ENCODE measurements around the gene CCNK.

The CCNK gene

DNA sequence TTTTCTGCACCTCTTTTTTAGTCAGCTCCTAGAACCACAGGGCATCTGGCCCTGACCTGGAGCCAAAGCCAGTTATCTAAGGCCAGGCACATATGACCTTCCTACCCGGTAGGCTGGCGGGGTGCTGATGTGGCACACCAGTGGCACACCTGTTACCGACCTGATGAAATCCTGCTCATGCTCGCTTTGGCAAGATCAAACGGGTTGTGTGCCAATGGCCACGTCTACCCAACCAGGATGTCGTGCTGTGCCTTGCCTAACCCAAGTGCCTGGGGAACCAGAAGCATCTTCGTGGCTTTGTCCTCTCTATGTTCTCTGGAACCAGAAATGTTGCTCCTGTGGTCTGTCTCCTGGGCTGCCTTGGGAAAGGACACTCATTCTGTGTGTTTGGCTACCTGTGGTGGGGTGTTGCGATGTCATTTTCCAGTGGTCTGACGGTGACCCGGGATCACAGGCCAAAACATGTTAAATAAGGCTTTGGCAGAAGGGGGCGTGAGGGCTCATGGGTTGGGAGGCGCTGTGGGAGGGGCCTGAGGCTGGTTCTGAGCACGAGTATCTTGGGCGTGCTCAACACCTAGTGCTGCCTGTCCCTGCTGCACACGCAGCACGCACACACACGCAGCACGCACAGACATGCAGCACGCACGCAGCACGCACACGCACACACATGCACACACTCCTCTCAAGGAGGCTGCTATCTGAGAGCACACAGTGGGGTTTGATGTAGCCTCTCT, 27.9 kb downstream of the CCNK start:
- DNase-seq: no peak

DNA sequence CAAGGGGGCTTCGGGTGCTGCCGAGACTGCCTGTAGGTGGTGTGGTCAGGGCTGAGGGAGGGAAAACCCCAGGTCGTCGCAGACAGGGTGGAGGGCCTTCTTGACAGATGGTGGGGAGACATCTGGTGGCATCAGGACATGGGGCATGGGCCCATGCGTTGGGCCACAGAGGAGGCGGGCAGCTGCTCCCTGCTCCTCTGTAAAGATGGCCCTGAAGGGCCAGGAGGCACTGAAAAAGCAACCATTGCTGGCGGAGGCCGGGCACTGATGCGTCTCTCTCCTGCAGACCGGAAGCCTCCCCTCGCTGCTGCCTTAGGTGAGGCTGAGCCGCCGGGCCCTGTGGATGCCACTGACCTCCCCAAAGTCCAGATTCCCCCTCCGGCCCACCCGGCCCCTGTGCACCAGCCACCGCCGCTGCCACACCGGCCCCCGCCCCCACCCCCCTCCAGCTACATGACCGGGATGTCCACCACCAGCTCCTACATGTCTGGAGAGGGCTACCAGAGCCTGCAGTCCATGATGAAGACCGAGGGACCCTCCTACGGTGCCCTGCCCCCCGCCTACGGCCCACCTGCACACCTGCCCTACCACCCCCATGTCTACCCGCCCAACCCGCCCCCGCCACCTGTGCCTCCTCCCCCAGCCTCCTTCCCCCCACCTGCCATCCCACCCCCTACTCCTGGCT, 28.8 kb downstream of the CCNK start:
- no peak for DNase-seq

DNA sequence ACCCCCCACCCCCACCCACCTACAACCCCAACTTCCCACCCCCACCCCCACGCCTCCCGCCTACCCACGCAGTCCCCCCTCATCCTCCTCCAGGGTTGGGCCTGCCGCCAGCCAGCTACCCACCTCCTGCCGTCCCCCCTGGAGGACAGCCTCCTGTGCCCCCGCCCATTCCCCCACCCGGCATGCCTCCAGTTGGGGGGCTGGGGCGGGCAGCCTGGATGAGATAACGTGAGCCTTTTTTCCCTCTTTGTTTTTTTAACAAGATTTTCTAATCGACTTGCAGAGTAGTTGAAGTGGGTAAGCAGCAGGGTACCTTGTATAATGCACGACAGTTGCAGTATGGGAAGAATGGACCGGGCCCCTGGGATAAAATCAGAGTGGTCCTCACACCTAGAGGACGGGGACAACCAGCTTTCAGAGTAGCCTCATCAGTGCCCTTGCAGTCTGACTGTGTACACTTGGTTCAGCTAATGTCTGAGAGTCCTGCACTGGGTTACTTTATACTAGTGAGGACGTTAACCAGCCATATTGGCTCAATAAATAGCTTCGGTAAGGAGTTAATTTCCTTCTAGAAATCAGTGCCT, 29.4 kb downstream of the CCNK start:
- DNase-seq: no peak

DNA sequence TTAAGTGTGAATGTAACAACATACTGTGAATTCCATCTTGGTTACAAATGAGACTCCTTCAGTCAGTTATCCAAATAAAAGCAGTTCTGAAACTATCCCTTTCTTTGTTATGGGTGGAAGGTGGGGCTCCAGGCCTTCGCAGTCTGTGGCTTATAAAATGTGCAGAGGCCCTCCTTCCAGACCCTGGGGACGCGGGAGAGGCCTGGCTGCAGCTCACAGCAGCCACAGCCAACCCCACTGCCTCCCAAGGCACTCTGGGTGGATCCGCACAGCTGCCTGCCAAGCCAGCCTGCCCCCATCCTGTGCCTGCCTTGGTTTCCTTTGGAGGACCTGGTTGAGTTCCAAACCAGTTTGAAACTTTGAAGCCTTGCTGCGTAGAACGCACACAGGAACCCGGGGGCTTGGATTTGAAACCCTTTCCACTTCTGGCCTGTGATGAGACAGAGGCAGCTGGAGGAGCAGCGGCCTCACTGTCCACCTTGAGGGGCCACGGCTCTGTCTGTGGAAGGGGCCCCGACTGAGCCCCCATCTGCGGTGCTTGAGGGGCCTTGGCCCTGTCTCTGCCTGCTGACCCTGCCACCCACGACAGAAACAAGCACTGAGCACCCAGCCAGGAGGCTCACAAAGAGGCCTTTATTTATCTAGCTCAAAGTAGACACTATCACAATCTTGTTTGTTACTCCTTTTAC, 30.4 kb downstream of the CCNK start:
- DNase-seq: no peak

DNA sequence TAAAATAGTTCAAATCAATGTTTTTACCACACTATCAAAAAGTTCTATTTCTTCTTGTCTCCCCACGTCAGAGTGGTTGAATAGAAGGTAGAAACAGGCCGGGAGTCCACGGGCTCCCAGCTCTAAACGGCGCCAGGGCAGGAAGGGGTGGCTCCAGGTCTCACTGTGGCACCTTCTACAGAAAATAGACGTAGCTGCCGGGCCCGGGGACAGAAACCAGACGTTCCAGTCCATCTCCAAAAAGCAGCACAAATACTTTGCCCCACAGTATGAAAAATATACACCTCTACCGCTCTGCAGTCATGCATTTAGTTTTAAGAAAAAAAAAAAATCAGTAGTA, 30.9 kb downstream of the CCNK start:
- no peak for DNase-seq

DNA sequence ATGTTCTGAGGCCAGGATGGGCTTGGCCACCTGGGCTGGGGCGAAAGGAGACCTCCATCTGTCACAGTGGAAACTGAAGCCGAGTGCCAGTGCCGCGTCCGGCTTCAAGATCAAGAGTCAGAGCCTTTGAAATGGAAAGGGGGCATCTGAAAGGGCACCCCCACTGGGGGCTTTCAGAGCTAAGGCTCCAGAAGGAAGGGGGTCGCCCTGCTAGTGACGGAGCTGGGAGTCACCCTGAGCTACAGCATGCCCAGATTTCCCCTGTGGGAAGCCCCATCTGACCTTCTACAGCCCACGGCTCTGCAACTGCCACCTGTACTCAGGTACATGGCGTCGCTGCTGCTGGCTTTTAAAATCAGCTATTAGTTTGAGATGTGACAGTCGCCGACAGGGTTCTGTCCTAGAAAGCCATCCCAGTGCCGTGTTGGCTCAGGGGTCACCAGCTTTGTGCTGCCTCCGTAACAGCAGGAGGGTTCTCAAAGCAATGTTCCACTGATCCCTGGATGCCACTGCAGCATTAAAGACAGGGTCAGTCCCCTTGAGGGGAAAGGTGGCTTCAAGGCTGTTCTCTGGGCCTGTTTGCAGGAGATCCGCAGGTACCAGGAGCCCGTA, 31.5 kb downstream of the CCNK start:
- DNase-seq: no peak

DNA sequence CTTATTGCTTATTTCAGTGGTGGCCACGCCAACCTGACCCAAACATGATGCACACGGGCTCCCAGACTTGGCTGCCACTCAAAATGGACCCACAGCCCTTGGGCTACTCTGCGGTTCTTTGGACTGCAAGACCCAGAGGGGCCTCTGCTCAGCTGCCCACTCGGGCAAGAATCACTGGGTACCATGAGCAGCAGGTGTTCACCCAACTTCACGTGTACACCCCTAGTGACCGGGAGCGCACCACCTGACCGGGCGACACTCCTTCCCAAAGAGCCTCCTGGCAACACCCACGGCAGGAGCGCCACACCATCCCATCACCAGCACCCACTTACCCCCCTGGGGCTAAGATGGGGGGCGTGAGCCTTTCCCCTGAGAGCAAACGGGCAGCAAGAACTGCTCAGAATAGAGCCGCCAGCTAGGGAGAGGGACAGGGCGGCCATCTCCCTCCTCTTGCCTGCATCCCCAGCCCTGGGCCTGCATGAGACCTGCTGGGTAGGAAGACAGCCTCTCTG, 32.0 kb downstream of the CCNK start:
- no peak for DNase-seq

DNA sequence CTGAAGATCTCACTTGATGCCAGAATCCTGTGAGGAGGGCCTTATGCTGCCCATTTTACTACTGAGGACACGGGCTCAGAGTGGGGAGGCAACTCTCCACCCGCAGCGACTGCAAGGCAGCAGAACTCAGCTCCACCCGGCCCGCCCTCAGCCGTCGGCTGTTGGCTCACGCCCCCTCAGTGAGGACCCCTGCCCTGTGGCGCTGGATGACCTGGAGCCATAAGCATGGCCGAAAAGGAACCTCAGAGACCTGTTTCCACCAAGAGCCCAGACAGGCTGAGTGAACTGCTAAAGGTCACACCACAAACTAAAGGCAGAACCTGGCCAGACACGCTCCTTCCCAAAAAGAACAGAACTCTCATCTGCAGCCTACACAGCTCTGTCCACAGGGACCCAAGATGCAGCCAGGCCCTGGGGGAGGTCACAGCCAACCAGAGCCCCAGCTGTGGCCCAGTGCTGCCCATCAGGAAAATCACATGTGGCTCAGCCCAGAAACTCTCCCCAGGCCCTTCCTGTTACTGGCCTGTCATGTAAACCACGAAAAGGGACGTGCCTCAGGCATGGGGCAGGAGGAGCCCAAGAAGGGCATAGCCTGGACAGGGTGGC, 32.8 kb downstream of the CCNK start:
- no peak for DNase-seq

DNA sequence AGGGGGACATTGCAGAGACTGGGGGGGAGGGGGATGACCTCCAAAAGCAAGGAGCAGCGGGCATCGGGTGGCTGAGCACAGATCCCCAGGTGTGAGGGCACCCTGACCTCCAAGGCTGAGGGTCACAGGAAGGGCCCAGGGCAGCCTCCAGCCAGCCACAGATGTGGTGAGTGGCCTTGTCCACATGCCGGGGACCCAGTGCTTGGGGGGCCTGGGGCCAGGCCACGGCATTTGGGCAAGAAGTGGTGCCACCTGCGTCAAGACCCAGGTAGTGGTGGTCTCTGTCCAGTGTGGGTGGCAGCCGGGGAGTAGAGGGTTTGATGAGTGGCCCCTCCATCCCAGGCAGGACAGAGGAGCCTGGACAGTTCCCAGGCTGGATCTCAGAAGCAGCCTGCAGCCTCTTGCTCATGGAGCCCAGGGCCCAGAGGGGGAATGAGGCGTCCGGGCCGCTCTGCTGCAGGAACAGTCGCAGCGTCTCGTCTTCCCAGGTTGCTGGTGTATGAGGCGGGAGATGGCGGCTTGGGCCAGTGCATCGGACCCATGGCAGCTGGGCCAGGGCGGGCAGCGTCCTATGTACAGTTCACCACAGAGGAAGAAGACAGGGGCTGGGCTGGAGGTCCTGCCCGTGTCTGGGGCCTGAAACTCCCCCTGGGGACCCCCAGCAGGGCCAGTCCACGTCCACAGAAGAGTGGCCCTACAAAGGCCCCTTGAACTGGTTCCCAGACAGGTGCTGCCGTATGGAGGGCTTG, 33.5 kb downstream of the CCNK start:
- no peak for DNase-seq

DNA sequence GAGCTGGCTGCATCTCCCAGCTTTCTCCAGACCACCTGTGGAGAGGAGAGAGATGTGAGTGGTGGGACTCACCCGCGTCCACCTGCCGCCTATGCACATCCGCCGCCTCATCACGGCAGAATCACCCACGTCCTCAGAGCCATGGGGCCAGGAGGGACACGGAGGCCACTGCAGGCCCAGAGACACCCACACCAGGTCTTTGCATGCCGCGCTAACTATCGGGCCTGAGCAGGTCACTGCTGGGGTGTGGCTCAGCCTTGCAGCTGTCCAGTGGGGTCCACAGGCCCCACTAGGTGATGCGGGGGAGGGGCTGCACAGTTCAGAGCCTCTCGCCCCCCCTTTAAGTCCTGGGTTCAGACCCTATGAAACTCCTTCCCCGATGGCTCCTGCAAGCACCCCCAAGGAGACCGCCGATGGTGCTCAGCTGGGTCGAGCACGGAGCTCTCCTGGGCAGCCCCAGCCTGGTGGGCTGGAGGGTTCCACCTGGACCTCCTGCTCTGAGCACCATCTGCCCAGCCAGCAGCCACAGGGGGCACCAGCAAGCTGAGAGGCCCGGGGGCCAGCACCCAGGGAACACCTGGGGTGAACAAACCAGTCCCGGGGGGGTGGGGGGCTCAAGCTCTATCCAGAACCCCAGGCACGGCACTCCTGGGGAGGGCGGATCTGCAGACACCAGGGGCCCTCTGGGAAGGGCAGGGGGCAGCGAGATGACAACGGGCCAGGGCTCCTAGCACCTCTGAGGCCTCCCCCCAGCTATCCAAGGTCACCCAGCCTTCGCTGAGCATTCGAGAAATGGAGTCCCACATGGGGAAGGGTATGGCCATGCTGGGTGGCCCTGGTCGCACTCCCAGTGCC, 34.3 kb downstream of the CCNK start:
- no peak for DNase-seq

DNA sequence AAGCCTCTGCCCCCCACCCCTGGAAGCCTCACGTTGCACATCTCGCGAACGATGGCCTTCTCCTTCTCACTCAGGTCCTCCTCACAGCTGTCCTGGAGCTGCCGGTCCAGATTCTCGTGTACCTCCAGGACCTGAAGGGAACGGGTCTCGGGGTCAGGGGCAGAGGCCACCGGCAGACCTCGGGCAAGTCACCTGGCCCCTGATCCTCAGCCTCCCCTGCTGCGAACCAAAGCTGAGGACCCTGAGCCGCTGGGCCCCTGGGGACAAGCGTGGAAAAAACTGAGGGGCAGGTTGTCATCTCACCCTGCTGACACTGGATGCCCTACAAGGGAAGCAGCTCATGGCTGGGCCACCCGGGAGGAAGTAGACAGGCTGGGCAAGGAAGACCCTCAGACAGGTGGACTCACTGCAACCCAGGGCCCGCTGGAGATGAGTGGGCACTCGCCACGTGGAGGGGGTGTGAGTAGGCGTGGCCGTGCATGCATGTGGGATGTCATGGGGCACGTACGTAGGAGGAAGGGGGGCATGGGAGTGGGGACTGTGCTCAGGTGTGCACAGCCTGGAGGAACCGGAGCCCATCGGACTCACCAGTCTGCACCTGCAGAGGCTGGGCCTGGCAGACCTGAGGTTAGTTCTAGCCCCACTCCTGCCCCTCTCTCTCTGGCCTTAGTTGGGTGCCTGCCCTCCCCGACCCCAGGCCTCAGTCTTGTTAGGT, 35.1 kb downstream of the CCNK start:
- no peak for DNase-seq

DNA sequence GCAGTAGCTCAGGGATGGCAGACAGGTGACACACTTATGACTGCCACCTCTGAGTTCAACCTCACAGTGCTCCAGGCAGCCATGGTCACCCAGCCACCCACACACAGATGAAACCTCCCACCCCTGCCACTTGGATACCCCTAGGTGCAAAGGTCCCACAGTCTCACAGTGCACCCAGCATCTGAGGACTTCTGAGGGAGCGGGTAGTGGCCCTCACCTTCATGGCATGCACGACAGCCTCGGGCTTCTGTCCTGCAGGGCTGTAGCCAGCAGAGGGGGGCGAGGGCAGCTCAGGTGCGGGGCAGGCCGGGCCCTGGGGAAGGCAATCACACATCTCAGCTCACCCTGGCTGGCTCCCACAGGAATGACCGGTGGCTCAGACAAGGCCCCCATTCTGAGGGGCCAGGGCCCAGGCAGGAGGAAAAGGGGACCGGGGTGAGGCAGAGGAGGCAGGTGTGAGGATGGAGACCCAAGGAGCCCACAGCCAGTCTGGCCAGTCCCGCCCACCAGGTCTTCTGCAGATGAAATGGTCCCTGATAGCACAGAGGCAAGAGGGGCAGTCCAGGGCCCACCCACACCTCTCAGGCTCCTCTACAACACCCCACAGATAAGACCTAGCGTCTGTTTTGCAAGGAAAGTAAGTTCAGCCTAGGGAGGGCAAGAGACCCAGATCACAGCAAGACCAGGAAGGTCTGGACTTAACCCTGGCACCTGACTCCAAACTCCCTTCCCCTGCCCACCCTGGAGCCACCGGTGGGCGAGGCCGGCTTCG, 35.8 kb downstream of the CCNK start:
- DNase-seq: no peak

DNA sequence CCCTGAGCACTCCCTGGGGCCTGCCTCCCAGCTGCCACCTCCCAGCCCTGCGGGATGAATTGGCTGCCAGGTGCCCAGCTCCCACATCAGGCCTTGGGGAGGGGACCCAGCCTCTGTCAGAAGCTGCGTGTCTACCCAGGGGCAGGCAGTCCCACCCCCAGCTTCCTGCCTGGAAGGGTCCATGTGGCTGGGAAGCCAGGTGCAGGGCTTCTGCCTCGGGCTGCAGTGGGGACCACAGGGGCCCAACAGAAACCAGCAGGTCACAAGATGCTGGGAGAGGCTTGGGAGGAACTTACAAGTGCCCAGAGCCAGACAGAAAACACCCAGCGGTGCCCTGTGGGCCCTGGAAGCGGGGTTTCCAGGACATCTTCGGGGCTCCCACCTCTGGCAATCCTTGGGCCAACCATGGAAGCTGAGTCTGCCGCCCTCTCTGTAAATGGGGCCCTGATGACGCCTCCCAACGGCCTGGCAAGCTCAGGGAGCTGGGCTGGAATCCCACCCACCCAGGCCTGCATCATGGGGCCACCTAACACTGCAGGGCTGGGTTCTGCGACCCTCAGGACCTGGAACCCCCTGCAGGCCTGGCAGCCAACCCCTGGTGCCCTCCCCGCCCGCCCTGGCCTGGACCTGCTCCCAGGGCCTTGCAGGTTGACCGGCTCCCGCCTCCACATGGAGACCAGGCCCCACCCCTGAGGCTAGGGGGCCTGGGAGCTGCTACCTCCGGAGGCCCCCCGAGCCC, 36.6 kb downstream of the CCNK start:
- no peak for DNase-seq

DNA sequence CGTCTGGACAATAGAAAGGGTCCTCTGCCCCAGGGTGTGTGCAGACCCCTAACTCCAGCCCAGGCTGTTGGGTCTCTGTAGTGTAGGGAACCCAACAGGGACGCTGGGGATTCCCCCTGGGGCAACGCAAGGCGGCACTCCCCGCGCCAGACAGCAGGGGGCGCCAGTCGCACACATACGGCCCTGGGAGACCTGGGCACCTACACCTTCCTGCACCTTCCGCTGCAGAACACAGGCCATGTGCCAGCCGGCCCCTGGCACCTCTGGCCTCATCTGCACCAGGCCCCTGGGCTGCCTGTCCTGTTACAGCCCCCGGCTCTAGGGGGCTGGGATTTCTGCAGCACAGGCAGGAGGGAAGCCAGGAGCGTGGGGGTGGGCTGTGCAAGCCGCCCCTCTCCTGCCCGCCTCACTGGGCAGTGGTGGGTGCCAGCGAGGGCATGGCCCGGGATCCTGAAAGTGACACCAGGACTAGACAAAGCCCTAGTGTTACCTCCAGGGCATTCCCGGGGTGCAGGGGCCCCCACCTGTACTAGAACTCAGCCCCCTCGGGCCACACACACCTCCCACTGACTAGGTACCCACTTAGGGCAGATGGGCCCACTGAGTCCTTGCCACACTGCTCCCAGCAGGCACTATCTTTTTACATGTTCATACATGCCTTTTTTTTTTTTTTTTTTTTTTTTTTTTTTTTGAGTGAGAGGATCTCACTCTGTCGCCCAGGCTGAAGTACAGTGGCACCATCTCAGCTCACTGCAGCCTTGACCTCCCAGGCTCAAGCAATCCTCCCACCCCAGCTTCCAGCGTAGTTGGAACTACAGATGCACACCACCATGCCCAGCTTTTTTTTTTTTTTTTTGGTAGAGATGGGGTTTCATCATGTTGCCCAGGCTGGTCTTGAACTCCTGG, 37.5 kb downstream of the CCNK start:
- DNase-seq: peak; percentile 75

DNA sequence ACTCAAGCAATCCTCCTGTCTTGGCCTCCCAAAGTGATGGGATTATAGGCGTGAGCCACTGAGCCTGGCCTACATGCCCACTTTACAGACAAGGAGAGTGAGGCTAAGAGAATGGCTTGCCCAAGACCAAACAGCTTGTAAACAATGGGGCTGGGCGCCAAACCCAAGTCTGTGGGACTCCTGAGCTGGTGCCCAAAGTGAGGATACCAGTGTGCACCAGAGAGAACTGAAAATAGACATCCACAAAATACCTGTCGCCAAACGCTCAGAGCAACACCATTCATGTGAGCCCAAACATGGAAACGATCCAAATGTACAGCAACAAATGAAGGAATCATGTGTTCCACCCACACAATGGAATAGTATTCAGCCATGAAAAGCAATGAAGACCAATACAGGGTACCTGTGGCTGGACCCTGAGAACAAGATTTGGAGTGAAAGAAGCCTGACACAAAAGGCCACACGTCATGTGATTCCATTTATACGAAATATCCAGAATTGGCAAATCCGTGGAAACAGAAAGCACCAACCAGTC, 38.2 kb downstream of the CCNK start:
- peak; percentile 2 for DNase-seq

DNA sequence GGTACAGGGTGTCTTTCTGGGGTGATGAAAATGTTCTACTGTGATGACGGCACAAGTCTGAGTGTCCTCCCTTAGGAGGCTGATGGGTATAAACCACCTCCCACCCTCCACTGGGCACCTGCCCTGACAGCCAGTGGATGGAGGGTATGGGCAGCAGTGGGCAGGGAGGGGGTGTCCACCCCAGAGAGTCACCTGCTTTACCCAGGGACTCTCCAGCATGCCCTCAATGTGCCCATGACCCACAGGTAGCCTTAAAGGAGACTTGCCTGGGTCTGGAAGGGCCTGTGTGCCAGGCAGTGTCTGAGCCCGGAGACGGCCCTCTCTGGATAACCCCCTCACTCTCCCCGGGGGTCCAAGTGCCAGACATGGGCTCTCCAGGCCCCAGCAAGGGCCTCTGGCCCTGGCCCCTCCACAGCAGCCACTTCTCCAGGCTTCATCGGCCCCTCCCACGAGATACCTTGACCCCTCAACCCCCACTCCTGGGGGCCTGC, 38.8 kb downstream of the CCNK start:
- peak; percentile 9 for DNase-seq

DNA sequence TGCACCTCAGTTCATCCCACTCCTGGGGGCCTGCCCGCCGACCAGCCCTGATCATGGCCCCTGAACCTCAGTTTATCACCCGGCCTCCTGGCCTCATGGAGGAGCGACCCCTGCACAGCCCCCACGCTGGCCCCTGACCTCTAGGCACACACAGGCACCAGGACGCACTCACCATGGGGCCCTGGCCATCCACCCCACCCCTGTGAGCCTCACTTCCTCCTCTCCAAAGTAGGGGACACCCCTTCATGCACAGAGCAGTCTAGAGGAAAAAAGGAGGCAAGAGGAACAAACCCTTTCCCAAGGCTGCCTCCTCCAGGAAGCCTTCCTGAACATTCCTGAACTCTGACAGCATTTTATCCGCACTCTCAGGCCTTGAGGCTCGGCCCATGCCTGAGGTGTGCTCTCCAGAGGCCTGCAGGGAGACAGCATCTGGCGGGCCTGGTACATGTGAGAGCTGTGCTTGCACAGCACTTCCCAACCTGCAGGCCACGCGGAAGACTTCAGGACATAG, 39.4 kb downstream of the CCNK start:
- DNase-seq: no peak

All from CD4-positive, alpha-beta T cell treated with Interleukin-15 for 1 hour (primary cell).